GM18951 (cell line): Measurements from ENCODE around the gene BNIP5.

Source experiments
- POLR2A ChIP-seq: IDR thresholded peaks from 4 replicates; pipeline ENCODE4 v1.6.1; 2011; ENCODE audit warnings: mild to moderate bottlenecking; ENCODE audit not compliant: insufficient read length, insufficient read depth; ENCODE audit errors: extremely low read depth
- in situ Hi-C: fragments of 300-500 bp; cut with MboI; formaldehyde crosslinking; loops from one replicate; pipeline ENCODE4 v1.12.0; 2022; ENCODE audit warnings: low sequenced_read_pairs, mixed read lengths, inconsistent platforms; ENCODE audit not compliant: unreplicated experiment

BNIP5 gene

GRCh38 chr6:36267731-36268477 is 68.8 kb downstream of the BNIP5 start:
- in situ Hi-C loops = no loop called here
- TF ChIP-seq POLR2A = no peak

- no peak for TF ChIP-seq POLR2A
- in situ Hi-C loops = no loop called here
Observed at GRCh38 chr6:36266913-36267644, 69.6 kb downstream of the BNIP5 start.
